HG03060 (cell line): ENCODE data around the gene KCTD21.

Experiments
- ATAC-seq: cut with Tn5 transposase; IDR thresholded peaks from one replicate; pipeline ENCODE4 v1.9.1; 2021; ENCODE audit warnings: low read depth, moderate number of reproducible peaks; ENCODE audit not compliant: unreplicated experiment

The KCTD21 gene

DNA sequence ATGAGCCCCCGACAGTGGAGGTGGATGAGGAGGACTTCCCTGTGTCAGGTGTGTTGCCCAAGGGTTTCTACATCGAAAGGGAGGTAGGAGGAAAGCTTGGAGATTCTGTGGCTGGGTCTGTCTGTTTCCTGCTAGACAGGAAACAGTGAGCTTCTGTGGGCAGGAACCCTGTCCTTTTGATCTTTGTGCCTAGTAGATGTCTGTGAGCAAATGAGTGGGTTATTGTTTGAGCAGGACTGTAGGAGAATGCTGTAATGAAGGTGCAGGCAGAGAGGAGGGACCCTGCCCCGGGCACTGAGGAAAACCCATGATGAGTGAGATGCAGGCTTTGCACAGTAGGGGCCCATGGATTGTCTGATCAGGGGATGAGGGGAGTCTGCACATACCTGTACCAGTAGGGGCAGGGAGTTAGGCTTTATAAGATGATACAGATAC lies 14.3 kb upstream of the KCTD21 start:
- ATAC-seq, result no peak

DNA sequence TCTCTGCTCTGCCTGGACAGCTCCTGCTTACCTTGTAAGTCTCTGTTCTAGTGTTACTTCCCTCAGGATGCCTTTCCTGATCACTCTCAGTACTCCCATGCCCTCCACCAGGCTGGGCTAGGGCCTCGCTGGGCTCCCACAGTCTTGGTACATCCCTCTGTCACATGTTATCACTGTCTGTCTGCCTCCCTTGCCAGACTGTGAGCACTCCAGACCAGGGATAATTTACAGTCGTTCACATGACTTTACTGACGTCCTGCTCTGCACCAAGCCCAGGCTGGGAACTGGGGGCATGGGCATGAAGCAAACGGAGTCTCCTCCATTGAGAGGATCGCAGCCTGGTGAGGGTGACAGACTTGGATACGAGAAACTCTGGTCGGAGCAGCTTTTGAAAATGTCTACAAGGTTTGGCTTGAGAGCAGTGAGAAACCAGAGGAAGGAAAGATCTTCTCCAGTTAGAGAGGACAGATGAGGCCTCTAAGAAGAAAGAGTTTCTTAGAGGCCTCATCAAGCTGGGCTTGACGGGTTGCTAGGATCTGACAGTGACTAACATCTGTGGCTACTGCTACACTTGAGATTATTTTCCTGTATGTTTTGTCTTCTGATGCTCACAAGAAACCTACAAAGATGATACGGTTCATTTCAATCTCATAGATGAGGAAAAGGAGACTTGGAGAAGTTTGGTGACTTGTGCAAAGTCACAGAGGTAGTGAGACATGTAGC lies 12.8 kb upstream of the KCTD21 start:
- ATAC-seq, result no peak

DNA sequence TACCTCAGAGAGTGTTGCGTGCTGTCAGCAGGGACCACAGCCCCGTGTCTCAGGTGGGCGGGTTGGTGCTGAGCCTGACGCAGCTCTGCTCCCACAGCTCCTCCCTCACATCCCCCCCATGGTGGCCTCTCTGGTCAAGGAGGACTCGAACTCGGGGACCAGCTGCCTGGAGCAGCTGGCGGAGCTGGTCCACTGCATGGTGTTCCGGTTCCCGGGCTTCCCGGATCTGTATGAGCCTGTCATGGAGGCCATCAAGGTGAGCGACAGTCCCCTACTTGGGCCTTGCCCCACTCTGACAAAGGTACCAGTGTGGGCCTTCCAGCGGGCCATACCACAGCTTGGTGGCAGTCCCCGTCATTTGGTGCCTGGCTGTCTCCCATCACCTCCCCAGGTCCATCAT lies 12.1 kb upstream of the KCTD21 start:
- no peak for ATAC-seq

DNA sequence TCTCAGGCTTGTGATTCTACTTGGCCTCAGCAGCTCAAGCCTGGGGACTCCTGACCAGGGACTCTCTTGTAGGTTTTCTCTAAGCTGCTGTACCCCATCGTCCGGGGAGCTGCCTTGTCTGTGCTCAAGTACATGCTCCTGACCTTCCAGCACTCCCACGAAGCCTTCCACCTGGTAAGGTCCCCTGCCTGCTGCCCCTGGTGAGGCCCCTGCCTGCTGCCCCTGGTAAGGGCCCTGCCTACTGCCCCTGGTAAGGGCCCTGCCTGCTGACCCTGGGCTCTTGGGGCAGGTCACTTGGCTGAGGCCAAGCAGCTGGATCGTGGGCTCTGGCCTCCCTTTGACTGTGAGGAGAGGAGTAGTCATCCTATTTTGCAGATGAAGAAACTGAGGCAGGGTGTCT lies 11.6 kb upstream of the KCTD21 start:
- no peak for ATAC-seq

DNA sequence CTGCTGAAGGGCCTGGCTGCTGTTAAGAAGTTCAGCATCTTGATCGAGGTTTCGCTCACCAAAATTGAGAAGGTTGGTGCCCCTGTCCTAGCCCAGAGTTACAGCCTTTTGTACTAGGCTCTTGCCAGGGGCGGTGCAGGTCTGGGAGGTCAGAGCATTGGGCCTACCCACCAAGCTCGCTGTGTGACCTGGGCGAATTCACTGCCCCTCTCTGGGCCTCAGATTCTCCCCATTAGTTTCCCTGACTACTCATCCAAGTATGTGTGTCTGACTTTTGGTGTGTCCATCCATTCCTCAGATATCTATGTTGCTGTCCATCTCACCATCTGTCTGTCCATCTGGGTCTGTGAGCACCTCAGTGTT lies 11.2 kb upstream of the KCTD21 start:
- no peak for ATAC-seq

DNA sequence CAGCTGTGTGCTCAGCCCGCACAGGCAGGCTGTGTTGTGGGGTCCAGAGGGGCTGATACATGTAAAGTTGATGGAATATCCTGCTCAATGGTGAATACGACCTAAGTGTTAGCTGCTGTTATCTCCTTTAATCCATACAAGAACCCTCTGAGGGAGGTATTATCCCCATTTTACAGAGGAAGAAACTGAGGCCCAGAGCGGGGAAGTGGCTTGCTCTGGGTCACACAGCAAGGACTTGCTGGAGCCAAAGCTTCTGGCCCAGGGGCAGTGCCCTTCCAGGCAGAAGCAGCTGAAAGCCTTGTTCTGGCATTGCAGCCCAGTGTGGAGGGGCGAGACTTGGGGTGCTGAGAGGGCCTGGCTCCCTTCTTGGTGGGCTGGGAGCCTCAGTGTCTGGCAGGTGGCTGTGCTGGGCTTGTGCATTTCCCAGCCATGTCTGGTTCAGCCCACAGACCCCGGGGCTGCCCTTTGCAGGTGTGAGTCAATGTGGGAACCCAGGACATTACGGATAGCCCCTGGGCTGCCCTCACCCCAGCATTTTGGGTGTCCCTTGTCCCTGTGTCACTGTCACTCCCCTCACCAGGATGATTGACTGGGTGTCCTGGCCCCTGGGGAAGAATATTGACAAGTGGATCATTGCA lies 10.7 kb upstream of the KCTD21 start:
- no peak for ATAC-seq

DNA sequence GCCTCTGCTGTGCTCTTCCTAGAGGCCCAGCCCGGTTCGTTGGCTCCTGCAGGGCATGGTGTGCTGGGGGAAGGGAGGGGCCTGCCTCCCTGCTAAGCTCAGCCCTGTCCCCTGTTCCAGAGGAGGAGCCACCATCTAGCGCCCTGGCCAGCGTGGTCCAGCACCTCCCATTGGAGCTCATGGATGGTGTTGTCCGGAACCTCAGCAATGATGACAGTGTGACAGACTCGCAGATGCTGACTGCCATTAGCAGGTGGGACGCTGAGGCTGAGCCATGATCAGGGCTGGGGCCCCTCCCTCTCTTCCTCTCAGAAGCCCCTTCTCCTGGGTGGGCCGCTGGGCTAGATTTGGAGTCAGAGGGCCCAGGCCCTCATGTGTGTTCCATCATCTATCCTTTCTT lies 9.4 kb upstream of the KCTD21 start:
- ATAC-seq, result no peak

DNA sequence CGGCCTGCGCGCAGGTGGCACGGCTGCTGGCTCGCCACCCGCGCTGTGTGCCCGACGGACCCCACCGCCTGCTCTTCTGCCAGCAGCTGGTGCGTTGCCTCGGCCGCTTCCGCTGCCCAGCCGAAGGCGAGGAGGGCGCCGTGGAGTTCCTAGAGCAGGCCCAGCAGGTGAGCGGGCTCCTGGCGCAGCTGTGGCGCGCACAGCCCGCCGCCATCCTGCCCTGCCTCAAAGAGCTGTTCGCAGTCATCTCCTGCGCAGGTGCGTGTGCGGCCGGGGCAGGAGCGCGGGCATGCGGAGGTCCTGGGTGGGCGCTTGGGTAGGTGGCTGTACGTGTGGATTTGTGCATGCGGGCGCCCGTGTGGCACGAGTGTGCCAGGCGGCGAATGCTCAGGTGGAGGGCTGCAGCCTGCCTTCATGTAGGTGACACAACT lies 8.2 kb upstream of the KCTD21 start:
- no peak for ATAC-seq

DNA sequence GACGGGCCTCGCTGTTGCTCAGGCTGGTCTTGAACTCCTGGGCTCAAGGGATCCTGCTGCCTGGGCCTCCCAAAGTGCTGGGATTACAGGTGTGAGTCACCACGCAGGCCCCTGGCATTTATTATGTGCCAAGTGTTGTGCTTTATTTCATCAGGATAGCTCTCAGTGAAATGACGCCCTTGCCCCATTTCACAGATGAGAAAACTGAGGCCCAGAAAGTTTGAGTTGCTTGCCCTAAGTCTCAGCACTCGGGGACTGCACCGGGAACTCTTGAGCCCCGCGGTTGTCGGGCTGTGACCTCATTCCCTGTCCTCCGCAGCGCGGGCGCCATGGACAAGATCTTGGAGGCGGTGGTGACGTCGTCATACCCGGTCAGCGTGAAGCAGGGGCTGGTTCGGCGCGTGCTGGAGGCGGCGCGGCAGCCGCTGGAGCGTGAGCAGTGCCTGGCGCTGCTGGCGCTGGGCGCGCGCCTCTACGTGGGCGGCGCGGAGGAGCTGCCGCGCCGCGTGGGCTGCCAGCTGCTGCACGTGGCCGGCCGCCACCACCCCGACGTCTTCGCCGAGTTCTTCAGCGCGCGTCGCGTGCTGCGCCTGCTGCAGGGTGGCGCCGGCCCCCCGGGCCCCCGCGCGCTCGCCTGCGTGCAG lies 7.6 kb upstream of the KCTD21 start:
- ATAC-seq, result no peak

DNA sequence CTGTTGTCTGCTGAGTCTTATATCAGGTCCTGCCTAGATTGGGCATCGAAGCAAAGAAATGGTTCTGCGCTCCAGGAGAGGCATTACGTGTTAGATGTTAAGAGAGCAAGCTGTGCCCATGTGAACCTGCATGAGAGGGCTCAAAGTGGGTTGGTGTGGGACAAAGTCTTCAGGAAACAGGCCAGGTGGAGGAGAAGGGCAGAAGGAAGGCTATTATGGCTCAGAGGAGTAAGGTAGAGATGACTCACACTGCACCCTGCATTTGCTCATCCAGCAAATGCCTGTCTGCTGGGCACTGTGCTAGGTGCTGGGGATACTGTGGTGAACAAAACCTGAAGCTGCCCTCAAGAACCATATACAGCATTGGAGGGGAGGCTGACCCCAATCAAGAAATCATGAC lies 6.1 kb upstream of the KCTD21 start:
- no peak for ATAC-seq

DNA sequence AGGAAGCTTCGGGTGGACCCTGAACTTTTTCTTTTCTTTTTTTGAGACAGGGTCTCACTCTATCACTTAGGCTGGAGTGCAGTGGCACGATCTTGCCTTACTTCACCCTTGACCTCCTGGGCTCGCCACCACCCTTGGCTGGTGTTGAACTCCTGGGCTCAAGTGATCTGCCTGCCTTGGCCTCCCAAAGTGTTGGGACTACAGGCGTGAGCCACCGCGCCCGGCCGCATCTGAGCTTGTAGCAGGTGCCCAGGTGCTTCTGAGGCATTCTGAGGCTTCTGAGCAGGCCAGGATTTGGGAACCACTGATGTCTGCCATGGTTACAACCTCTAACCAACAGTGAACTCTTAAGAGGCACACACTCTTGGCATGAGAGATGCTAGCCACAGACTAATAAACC lies 5.4 kb upstream of the KCTD21 start:
- no peak for ATAC-seq

DNA sequence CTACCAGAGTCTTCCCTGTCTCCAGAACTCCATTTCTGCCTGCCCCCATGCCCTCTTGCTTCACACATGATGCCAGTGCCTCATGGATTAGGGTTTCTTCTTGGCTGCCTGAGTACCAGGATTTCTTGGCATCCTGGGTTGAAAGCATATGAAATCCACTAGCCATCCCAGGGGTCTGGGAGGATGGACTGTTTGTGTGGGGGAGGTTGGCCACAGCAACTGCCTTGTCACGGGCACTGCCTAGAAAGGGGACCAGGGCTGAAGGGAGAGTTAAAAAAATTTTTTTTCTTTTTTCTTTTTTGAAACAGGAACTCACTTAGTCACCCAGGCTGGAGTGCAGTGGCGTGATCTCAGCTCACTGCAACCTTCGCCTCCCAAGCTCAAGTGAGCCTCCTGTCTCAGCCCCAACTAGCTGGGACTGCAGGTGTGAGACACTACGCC lies 4.5 kb upstream of the KCTD21 start:
- ATAC-seq, result no peak

DNA sequence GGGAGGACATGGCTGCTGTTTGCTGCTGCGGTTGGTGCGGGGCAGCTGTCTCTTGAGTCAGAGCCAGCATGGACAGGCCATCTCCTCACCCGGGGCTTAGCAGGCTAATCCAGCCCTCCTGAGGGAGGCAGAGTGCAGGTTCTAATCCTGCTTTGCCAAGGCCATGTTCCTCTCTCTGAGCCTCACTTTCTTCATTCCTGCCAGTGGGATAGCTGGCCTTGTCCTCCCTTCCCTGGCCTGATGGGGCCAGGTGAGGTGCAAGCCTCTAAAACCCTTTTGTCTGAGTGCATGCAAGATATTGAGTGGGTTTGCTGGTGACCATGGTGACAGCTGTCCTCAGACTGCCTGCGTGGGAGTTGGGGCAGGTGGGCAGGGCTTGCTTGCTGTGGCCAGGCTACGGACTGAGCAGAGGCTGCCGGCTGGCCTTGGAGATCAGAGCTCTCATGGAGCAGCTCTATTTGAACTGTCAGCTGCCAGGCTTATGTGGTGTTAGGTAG lies 3.8 kb upstream of the KCTD21 start:
- ATAC-seq, result no peak

DNA sequence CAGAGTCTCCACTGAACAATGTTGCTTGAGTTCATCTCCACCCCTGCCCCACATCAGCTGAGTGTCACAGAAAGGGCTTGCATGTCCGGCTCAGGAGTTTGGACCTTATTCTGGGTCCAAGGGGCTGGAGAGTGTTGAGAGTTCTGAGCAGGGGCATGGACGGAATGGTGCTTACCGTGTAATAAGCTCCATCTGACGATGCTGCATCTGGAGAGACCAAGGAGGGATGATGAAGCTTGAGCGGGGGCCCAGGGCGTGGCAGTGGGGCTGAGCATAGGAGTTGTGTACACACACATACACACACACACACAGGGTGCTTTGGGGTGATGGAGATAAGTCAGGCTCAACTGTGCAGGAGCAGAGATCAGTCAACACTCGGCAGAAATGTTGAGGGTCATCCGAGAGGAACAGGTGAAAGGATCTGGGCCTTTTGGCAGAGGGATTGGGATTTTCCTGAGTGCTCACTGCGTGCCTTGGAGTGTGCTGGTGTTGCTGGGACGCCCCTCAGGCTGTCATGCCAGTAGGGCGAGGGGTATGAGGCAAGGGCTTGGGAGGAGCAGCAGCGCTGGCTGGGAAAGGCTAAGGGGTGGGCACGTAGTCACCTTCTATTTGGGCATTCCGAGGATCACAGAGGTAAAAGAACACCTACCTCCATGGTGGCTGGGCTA lies 2.6 kb upstream of the KCTD21 start:
- no peak for ATAC-seq

DNA sequence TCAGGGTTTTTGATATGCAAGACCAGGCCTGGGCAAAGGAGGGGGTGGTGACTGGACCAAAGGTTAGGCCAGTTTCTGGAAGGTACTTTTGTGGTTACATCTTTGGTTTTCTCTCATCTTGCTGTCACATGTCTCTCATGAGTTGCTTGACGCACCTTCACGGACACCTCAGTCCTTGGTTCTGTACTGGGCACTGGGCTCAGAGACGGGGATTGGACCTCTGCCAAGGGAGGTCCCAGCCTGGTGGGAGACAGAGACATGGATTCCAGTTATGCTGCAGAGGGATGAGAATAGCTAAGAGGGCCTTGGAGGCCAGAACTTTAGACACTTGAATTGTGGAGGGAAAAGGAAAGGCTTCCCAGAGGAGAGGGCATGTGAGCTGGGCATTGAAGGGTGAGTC lies 1.9 kb upstream of the KCTD21 start:
- no peak for ATAC-seq

DNA sequence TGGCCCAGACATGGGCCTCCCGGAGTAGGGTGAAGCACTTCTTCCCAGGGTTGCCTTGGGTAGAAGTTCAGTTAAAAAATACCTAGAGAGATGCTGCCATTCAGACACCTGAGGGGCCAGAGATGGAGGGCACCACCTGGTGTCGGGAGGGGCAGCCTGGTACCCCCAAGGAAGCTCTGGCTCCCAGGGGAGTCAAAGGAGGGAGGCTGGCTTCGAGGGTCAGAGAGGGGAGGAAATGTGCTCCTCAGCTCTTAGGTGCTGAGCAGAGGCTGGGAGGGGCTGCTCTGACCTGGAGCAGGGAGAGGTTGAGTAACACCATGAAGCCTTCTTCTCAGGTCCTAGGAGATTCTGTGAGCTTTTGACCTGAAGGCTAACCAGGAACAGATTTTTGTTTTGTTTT lies 1.4 kb upstream of the KCTD21 start:
- no peak for ATAC-seq

DNA sequence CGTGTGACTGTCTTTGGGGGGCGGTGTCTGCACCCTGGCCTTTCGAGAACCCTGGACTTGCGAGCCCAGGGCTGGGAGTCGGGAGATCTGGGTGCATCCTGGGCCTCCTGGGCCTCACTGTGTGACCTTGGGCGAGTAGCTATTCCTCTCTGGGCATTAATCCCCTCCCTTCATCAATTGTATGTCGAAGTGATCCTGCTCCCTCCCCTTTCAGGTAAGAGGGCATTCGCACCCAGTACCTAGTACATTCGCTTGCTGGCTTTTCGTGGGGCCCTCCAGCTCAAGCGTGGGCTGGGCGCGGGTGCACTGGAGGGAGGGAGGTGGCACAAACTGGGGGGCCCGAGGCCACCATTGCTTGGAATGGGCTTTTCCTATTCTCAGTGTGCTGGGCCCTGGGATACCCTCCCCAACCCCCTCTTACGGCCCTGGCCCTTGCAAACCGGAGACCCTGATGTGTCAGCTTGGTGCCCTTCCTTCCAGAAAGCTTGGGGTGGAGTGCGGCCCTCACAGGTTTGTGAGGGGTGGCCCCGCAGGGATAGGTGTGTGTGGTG lies 823 bp upstream of the KCTD21 start:
- no peak for ATAC-seq

DNA sequence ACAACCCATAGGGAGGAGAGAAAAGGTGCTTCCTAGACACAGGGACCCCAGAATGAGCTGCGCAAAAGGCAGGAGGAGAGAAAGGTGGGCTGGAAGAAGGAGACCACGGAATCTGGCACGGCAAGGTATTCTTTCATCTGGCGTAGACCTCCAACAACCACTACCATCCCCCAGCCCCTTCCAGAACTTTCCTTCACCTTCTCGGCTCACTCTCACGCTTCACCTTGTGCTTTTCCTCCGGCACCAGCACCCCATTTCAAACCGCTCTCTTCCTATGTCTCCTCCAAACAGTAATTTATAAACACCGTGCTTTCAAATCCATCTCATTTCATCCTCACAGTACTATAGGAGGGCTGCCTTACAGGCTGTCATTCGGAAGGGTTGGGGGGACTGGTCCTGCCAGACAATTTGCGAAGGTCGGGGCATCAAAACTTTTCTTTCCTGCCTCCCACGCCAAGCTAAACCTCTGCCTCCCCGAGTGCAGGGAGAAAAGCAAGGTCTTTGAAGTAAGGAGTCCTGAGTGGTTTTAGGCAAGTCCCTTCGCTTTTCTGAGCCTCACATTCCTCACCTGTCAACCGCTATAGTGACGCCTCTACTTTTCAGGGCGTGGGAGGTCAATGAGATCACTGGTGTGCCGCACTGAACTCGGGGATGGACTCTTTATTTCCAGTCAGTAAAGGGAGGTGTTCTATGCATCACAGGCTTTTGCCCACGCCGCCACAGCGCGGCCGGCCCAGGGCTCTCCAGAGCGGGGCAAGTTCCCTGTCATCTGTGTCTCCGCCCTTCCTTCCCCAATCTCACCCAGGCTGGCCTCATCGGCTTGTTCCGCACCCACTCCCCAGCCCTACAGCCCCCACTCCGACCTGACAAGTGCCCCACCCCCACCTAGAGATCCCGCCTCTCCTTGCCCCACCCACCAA lies 800 bp downstream of the KCTD21 start:
- ATAC-seq, result no peak

DNA sequence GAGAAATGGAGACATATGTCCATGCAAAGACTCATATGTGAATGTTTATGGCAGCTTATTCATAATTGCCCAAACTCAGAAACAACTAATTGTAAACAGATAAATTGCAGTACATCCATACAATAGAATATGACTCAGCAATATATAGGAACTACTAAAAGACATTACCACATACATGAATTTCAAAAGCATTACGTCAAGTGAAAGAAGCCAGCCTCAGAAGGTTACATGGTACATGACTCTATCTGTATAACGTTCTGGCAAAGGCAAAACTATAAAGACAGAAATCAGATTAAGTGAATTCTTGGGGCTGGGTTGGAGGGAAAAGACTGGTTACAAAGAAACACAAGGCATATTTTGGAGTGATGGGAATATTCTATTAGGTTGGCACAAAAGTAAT lies 7.2 kb downstream of the KCTD21 start:
- ATAC-seq, result no peak

DNA sequence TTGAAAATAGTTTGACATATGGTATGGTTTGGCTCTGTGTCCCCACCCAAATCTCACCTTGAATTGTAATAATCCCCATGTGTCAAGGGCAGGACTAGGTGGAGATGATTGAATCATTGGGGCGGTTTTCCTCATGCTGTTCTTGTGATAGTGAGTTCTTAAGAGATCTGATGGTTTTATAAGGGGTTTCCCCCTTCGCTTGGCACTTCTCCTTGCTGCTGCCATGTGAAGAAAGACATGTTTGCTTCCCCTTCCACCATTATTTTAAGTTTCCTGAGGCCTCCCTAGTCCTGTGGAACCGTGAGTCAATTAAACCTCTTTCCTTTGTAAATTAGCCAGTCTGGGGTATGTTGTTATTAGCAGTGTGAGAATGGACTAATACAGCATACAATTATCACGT lies 7.7 kb downstream of the KCTD21 start:
- no peak for ATAC-seq
